HG03196 (cell line): ENCODE results near the gene LYPD4.

Experiments used
- ATAC-seq: cut with Tn5 transposase; IDR thresholded peaks from one replicate; pipeline ENCODE4 v1.9.1; 2021; ENCODE audit not compliant: unreplicated experiment

LYPD4 gene

GRCh38 chr19:41853344-41853743, 8.9 kb upstream of the LYPD4 start:
- ATAC-seq: no peak

GRCh38 chr19:41851456-41851855, 7.0 kb upstream of the LYPD4 start:
- no peak for ATAC-seq

- ATAC-seq: no peak
These were observed 5.9 kb upstream of the LYPD4 start for GRCh38 chr19:41850381-41850780.

- no peak for ATAC-seq
These were observed 4.6 kb upstream of the LYPD4 start for GRCh38 chr19:41849067-41849466.

GRCh38 chr19:41848666-41849065, 4.2 kb upstream of the LYPD4 start:
- ATAC-seq: no peak

GRCh38 chr19:41847351-41848105, 3.0 kb upstream of the LYPD4 start:
- no peak for ATAC-seq

- ATAC-seq: no peak
These were observed 638 bp upstream of the LYPD4 start for GRCh38 chr19:41845051-41845590.

- ATAC-seq: no peak
These were observed 343 bp upstream of the LYPD4 start, which contains the start of gene DMRTC2 for GRCh38 chr19:41845001-41845050. Gene DMRTC2 (plus strand): TSS chr19:41845042. CDS start chr19:41847429, 2,387 bp downstream.

- ATAC-seq: no peak
These were observed 1.1 kb downstream of the LYPD4 start for GRCh38 chr19:41843371-41843770.

- ATAC-seq: no peak
These were observed 5.3 kb downstream of the LYPD4 start for GRCh38 chr19:41839211-41839610.

- ATAC-seq: no peak
These were observed 6.3 kb downstream of the LYPD4 start for GRCh38 chr19:41837981-41838708.

- ATAC-seq: no peak
These were observed 23.3 kb downstream of the LYPD4 start for GRCh38 chr19:41821003-41821735.

GRCh38 chr19:41816761-41817160, 27.7 kb downstream of the LYPD4 start:
- no peak for ATAC-seq

GRCh38 chr19:41815301-41815700, 29.2 kb downstream of the LYPD4 start:
- ATAC-seq: no peak

GRCh38 chr19:41813911-41814310, 30.6 kb downstream of the LYPD4 start:
- ATAC-seq: no peak

- ATAC-seq: no peak
These were observed 32.5 kb downstream of the LYPD4 start for GRCh38 chr19:41811981-41812380.

GRCh38 chr19:41811036-41811435, 33.4 kb downstream of the LYPD4 start:
- no peak for ATAC-seq

GRCh38 chr19:41810301-41810700, 34.2 kb downstream of the LYPD4 start:
- ATAC-seq: no peak

- no peak for ATAC-seq
These were observed 35.6 kb downstream of the LYPD4 start for GRCh38 chr19:41808663-41809566.

GRCh38 chr19:41807176-41807575, 37.3 kb downstream of the LYPD4 start:
- no peak for ATAC-seq

- ATAC-seq: no peak
These were observed 40.1 kb downstream of the LYPD4 start for GRCh38 chr19:41804336-41804735.
